Cardiac fibroblast (primary cell): ENCODE results near the gene DYSF.

Experiments
- DNase-seq, 2 donors: peaks; one replicate each; pipeline versions ENCODE4 v3.0.0 to v3.0.0-alpha.2; 2010; ENCODE audit warnings: low read depth in 2 of 2
- H3K4me3 ChIP-seq, 2 donors: replicated peaks in 1 of 2; 1 replicate in 1 of 2; 2 replicates in 1 of 2; pipeline ENCODE4 v1.5.1; 2011; ENCODE audit warnings: low read depth in 2 of 2, low read length in 2 of 2, mild to moderate bottlenecking in 2 of 2, moderate library complexity in 1 of 2
- TF ChIP-seq, protein P1 (sequence below): IDR thresholded peaks from one replicate; pipeline ENCODE4 v1.5.1; 2011; ENCODE audit warnings: low read depth, mild to moderate bottlenecking, low read length, inconsistent platforms

Gene DYSF

DNA sequence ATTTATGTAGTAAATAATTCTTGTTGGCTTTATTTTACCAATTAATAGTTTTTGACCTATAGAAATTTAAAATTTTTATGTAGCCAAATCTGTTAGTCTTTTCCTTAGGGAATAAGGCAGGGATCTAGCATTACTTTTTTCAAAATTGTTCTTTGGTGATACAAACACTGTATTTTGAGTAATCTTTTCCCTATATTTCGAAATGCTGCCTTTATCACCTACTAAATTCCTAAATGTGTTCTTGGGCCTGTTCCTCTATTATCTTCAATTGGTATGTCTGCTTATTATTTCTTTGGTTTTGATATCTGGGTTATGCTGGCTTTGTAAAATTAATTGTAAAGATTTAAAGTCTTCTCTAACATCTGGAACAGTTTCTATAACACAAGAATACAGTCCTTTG, 87.5 kb downstream of the DYSF start:
- peak in 1 of 2 donors; percentile 47 for DNase-seq
- no peak overlapping the region for H3K4me3 ChIP-seq
- TF ChIP-seq, protein P1, sequence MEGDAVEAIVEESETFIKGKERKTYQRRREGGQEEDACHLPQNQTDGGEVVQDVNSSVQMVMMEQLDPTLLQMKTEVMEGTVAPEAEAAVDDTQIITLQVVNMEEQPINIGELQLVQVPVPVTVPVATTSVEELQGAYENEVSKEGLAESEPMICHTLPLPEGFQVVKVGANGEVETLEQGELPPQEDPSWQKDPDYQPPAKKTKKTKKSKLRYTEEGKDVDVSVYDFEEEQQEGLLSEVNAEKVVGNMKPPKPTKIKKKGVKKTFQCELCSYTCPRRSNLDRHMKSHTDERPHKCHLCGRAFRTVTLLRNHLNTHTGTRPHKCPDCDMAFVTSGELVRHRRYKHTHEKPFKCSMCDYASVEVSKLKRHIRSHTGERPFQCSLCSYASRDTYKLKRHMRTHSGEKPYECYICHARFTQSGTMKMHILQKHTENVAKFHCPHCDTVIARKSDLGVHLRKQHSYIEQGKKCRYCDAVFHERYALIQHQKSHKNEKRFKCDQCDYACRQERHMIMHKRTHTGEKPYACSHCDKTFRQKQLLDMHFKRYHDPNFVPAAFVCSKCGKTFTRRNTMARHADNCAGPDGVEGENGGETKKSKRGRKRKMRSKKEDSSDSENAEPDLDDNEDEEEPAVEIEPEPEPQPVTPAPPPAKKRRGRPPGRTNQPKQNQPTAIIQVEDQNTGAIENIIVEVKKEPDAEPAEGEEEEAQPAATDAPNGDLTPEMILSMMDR: no peak

DNA sequence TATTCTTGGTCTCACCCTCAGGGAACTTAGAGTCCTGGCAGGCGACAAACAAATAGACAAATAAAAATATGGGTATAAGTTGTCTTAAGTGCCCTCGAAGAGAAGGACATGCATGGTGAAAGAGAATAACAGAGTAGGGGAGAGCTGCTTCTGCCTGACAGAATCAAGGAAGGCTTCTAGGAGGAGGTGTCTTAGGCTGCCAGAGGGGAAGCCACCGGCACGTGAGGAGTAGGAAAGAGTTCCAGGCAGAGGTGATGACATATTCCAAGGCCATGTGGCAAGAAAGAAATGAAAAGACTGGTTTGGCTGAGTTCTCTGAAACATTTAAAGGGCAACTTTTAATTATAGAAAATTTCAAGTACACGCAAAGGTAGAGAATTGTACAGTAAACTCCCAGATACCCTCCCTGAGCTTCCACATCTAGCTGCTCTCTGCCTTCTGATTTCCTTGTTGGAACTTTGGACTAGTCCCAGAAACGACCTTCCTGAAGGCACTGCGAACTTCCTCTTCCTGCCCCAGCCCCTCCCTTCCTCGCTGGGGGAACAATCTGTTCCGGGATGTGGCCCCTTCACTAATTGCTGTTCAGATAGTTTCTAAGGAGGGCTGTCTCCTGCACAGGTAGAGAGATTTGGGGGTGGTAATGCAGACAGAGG, 91.7 kb downstream of the DYSF start:
- TF ChIP-seq, protein P1: no peak
- peak; percentile 24 to 35 for DNase-seq
- H3K4me3 ChIP-seq: no peak overlapping the region

DNA sequence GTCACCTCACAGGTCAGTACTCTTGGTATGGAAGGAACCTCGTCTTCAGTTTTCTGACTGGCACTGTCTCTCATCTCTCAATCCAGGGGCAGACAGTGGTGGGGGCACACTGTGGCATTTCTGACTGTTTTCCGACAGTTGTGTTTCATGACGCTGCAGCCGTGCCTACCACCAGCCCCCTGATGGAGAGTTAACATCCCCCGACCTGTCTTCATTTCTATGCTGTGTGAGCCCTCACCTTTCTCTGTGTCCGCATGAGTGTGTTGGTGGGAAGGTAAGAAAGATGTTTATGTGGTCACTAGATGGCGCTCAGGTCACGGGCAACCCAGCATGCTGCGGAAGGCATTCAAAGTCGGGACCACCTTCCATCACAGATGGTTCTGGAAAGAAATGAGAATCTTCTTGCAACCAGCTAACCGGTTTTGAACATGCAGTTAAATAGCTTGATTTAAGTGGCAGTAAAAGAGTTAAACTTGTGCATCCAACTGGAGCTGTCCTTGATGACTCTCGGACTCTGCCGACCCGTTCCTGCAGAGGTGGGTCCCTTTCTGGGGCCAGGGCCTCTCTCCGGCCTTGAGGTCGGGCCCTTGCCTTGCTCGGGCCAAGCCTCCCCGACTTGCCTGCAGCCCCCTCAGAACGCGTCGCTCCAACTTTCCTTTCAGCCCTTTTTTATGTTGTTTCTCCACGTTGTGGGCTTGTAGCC, 92.4 kb downstream of the DYSF start:
- H3K4me3 ChIP-seq: no peak overlapping the region
- TF ChIP-seq, protein P1: peak; percentile 72
- DNase-seq: peak; percentile 74 to 83

DNA sequence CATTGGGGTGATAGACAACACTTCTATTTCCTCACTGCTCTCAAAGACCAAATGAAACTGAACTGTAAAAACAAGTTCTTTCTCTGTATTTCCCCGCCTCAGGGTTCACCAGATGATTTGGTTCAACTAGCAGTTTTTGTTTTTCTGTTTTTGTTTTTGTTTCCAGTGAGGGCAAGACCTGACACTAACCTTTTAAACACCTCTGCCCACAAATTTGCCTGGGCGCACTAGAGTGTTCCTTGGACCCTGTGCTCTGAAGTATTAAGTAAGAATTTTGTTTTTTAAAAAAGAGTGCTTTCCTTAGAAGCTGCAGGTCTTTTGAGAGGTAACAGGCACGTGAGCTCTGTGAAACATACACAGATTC, 92.9 kb downstream of the DYSF start:
- TF ChIP-seq, protein P1: no peak
- DNase-seq: no peak

DNA sequence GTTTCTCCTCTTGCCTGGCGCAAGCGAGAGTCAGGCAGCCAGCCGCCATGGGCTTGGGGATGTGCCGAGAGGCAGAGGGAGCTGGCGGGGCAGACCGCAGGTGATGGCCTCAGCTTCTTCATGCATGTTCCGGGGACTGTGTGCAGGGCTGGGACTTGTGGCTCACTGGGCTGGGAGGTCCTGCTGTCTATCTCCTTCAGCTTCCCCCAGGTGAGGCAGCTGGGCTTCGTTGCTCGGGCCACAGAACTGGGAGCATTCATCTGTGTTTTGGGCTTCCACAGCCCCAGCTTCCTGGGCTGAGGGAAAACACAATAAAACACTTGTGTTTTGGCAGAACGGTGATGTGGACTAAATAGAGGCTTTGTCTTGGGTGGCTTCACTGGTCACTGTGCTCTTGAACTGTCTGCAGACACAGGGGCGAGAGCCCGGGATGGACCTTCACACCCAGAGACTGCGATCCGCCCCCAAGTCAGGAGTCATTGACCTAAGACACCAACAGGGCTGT, 93.5 kb downstream of the DYSF start:
- TF ChIP-seq, protein P1: no peak
- DNase-seq: no peak
- H3K4me3 ChIP-seq: no peak overlapping the region

More for the DNA sequence above, 92.9 kb downstream of the DYSF start:
- H3K4me3 ChIP-seq: no peak overlapping the region

- TF ChIP-seq, protein P1: no peak
- no peak overlapping the region for H3K4me3 ChIP-seq
- DNase-seq: no peak
Observed at GRCh38 chr2:71547616-71548285, 94.4 kb downstream of the DYSF start.
